Measurements from ENCODE around the gene GAD2.

The GAD2 gene

DNA sequence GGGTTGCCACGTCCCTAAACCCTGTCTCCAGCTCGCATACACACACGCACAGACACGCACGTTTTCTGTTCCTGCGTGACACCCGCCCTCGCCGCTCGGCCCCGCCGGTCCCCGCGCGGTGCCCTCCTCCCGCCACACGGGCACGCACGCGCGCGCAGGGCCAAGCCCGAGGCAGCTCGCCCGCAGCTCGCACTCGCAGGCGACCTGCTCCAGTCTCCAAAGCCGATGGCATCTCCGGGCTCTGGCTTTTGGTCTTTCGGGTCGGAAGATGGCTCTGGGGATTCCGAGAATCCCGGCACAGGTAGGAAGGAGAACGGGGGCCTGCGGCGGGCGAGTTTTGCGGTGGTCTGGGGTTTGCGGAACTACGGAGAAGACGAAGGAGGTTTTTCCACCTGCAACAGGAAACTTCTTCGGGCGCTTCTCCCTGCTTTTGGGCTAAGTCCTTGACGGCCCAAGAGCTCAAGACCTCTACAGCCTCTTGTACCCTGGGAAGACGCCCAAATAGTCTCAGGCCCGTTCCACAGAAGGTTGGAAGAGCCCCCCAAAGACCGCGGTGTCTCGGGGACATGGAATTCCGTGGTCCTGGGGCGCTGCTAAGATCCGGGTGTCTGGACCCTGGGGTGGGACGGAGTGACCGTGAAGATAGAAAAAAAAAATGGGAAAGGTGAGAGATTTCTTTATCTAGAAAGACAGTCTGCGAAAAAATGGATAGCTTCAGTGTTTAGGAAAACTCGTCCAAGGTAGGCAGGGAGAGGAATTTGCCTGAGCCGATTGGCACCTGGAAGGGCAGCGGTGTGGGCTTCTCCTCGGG lies at the start of gene GAD2:
Gene GAD2 (plus strand): TSS at position 190 of the 811 bp plus-strand sequence. CDS start 36 bp downstream, at position 226.
- DNase-seq (ENCODE audit: low spot score), result no peak

DNA sequence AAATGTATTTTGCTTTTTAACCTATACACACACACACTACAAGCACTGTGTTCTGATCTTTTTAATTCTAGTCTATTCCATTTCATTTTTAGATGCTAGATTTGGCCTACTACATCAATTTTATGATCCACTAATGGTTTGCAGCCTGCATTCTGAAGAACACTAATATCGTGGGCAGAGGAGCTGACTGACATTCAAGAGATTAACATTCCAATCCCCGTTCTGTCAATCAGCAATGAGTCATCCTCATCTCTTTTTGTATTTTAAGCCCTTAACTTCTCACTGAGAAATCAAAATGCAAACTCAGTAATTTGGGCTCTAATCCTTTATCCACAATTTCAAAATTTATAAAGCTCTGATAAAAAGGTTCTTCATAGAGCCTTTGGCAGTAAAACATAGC lies 47.1 kb upstream of the GAD2 start:
- no peak for DNase-seq (ENCODE audit: low spot score)

DNA sequence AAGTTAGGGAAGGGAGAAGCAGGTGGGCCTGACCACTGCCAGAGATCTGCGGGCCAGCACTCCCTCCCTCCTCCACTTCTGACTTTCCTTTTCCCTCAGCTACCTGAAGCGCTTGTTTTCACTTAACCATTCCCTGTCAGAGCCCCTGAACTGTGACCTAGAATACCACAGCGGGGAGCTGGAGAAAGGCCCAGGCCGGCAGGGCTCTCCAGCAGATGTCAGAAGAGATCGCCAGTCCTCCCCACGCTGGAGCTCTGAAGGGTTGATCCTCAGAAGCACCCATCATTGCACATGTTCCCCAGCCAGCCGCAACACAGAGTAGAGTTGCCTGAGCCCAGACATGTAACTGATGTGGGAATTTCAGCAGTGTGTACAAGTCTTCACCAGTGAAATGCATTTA lies 44.4 kb upstream of the GAD2 start:
- DNase-seq (ENCODE audit: low spot score), result no peak

DNA sequence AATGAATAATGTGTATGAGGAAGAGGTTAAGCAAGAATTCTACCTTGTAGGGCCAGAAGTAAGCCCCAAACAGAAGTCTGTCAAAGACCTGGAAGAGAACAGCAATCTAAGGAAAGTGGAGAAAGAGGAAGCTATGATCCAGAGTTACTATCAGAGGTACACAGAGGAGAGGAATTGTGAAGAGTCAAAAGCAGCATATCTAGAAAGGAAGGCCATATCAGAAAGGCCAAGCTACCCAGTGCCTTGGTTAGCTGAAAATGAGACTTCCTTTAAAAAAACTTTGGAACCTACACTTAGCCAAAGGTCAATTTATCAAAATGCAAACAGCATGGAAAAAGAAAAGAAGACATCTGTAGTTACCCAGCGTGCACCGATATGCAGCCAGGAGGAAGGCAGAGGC lies 42.7 kb upstream of the GAD2 start:
- no peak for DNase-seq (ENCODE audit: low spot score)

DNA sequence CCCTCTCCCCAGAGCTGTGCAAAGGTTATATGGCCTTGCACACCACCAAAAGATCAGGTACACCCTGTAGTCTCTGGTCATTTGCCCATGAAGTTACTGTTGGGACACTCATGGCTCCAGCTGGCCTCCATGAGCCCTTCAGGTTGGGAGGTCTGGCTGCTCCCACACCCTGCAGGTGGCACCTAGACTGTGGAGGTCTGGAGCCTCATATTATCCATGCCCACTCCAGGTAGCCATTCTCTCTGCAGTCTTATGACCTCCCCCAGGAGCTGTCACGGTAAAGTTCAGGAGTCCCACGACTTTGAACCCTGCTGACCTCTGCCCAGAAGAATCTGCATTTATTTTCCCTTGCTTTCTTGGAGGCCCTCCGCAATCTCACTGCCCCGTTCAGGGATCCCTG lies 39.2 kb upstream of the GAD2 start:
- no peak for DNase-seq (ENCODE audit: low spot score)

DNA sequence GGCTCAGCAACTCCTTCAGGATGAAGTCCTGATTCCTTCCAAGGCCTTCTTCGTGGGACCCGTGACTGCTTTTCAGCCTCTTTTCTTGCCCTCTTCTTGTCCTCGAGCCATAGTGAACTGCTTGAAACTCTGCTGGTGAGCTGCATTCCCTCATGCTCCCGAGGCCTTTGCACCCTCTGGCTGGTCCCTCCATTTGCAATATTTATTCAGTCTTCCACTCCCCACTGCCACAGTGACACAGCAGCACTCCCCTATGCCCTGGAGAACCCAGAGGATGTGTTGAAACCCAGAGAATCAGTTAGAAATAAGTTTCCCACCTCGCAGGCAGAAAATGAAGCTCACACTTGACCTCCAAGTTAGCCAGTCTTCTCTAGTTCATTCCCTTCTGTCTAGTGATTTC lies 22.3 kb upstream of the GAD2 start:
- DNase-seq (ENCODE audit: low spot score), result no peak

DNA sequence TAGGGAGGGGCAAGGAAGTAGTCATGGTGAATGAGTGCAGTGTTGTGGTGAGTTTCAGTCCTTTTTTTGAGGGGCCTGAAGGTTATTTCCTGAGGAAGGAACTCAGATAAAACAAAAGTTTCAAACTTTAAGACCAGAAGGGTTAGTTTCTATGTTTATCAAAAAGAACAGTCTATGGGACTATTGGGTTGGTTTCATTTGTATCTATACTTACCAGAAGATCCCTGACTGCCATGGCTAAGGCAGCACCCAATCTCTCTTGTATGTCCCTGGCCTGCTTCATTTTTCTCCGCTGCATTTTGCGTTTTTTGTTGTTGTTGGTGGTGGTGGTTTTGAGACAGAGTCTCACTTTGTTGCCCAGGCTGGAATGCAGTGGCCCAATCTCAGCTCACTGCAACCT lies 19.3 kb upstream of the GAD2 start:
- no peak for DNase-seq (ENCODE audit: low spot score)

DNA sequence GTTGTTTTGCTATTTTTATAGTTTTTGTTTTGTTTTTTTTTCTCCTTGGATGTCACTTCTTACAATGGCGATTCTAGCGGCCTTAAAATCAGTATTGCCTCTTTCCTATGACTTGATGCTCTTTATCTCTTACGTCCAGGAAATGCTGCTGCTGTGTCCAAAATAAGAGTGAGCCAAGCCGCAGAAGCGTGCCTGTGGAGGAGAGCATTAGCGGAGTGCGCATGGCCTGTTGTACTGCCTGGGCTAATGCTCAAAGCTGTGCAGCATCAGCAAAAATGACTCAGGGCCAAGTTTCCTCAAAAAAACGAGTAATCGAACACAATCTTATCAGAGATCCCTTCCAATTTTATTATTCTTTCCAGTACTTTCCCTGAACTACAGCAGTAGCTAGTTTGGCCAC lies 18.5 kb upstream of the GAD2 start:
- DNase-seq (ENCODE audit: low spot score), result no peak

DNA sequence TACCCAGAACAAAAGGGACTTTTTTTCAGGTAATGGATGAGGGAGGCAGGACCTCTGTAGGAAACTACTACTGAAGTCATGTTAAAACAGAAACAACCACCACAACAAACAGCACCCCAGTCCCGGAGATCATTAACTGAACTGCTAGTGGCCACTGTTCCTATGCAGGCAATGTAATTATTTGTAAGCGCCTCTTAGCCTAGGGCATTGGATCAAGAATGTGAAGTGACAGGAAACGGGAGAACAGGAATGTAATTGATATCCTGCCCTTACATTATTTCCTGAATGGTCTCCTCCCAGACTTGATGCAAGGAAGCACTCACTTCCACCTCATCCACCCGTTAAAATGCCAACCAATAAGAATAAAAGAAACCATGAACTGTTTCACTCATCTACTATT lies 16.7 kb upstream of the GAD2 start:
- no peak for DNase-seq (ENCODE audit: low spot score)

DNA sequence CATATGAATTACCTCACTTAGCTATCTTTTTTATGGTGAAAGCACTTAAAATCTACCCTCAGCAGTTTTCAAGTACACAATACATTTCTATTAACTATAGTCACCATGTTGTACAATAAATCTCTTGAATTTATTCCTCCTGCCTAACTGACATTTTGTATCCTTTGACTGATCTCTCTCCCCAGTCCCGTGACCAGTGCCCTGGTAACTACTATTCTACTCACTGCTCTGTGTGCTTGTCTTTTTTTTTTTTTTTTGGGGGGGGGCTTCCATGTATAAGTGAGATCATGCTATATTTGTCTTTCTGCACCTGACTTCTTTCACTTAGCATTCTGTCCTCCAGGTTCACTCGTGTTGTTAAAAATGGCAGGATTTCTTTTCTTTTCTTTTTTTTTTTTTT lies 11.4 kb upstream of the GAD2 start:
- DNase-seq (ENCODE audit: low spot score), result no peak

DNA sequence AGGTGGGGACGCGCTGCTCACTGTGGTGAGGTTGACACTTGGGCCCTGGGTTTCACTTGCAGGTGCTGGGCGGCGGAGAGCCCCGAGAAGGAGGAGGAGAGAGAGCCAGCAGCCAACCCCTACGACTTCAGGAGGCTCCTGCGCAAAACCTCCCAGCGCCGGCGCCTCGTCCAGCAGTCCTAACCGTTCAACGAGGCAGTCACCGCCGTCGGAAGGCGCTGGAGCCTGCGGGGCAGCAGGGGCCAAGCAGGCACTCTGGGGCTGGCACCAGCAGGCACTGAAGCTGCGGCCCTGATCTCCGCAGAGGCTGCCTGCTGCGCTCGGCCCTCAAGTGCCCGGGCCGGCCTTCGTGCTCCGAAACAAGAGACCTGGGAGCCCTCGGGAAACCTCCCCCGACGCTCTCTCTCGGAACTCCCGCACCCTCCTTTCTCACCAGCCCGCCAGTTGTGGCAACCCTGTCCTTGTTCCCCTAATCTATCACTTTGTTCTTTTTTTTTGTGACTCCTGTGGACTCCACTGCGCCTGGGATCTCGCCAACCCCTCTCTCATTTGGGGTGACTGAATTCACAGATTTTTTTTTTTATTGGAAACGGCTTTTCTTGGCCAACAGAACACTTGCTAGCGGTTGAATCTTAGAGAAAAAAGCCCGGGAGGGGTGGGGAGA lies 4.7 kb upstream of the GAD2 start:
- DNase-seq (ENCODE audit: low spot score), result no peak

DNA sequence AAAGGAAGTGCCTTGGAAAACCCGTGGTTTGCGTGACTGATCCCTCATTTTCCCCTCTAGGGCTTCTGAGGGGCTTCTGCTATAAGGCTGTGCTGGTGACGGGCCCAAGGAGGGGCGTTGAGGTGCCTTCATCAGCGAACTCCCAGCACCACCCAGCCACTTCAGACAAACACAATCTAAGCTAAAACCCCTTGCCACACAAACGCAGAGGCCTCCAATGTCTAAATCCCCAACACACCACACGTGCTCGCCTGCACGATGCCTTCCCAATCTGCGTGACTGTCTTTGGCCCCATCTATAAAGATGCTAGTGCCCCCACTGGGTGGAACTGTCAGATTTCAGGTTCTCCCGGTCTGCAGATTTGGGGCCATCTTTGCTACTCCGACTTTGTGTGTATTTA lies 4.1 kb upstream of the GAD2 start:
- no peak for DNase-seq (ENCODE audit: low spot score)

DNA sequence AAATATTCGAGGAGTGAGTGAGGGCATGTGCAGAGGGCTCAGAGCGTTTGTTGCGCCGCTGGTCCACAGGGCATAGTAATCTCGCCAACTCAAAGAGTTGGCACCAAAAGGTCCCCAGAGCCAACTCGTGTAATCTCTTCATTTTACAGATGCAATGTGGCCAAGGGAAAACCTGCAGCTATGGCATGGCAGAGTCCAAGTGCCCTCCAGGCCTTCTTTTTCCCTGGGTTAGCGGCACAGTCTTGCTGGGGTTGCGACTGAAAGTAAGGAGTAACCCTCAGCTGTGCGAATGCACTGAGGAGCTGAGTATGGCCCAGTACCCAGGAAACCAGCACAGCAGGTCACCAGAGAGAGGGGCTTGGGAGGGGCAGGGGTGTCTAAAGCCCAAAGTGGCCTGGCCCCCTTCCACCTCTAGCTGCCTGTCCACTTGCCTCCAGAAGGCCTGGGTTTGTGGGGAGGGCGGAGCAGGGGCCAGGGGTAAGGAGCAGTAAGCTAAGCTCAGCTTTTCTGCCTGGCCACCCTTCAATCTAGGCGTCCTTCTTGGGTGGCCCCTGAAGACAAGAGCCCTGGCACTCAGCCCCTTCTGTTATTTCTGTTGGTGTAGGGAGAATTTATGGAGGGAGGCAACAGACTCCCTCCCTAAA lies 3.3 kb upstream of the GAD2 start:
- no peak for DNase-seq (ENCODE audit: low spot score)

DNA sequence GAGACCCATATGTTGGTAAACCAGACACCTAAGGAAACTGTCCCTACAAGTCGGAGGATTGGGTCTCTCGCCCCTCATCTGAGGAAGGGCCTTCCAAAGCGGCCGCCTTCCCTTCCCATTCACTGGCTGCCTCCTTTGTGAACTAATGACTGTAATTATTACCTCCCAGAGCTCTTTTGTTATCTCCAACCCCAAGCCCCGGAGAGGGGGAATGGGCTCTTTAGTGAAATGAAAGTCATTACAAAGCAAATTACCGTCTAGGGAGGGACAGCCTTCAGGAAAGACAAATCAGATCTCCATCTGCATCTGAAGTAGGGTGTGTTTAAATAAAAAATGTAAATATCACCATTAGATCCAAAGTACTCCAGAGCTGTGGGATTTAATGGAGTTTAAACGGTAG lies 2.6 kb upstream of the GAD2 start:
- no peak for DNase-seq (ENCODE audit: low spot score)

DNA sequence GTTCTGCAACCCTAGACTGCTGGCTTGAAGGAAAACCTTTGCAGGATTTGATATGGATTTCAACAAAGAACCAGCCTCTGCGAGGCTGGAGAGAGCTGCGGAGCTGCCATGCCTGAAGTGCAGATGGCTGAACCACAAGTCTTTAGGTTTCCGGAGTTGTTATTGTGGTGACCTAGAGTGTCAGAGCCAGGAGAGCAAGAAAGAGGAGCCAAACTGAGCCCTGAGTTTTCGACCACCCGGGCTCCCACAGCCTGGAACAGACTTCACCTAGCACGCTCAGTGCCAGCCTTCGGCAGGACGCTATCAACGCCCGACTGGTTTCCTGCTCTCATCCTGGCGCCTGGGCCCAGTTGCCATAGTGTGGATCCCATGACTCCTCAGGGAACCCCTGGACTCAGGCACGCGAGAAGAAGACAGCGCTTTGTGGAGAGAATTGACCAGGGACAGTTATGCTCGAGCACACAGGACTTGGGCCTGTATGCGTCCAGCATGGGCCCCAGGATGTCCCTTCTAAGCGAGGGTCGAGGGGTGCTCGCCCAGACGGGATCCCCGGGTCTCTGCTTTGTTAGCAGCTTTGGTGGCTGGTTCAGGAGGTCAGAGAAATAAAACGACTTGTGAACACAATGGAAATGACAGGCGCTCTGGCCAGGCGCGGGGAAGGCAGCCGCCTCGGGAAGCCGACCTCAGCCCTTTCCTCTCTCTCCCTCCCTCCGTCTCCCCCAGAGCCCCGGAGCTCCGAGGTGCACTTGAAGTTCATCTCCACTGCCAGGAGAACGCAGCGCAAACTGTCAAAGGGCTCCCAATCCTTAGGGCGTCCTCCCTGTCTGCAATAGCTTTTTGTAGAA lies 1.8 kb upstream of the GAD2 start:
- no peak for DNase-seq (ENCODE audit: low spot score)

DNA sequence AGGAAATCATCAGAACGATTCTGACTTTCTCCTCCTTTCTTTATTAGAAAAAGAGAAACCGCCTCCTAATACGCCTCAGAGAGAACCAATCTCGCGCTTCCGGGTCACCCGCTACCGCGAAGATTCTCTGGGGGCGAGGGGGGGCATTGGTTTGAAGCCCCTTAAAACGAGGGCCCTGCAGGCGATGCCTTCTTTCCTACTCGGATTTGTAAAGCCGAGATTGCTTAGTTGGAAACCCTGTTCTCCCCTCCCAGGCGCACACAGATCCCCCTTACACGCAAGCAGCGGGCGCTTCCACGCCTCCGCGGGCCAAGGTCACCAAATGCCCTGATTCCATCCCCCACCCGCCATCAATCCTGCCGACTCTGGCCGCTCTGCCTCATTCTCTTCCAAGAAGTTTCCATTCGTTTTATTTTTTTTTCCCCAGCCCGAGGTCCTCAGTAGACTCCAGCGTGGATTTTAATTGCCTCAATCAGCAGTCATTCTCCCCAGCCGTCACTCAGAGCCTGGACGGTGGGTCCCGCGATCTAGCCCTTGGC lies 1.1 kb upstream of the GAD2 start:
- no peak for DNase-seq (ENCODE audit: low spot score)

DNA sequence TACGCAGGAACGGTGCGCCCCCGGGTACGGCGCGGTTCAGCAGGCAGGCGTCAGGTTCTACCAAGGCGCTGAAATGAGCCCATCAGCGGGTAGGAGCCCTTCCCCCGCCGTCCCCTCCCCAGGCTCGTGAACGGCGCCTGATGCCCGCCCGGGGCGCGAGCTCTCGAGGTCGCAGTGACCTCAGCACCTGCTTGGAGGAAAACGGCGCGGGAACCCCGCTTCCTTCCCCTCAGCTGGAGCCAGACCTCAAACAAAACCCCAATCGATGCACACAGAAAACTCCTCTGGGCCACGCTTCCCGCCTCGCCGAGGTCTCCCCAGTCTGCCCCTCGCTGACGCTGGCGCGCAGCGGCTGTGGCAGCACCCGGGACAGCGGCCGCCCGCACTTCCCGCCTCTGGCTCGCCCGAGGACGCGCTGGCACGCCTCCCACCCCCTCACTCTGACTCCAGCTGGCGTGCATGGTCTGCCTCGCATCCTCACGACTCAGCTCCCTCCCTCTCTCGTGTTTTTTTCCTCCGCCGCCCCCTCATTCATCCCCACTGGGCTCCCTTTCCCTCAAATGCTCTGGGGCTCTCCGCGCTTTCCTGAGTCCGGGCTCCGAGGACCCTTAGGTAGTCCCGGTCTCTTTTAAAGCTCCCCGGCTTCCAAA lies 514 bp upstream of the GAD2 start:
- no peak for DNase-seq (ENCODE audit: low spot score)

DNA sequence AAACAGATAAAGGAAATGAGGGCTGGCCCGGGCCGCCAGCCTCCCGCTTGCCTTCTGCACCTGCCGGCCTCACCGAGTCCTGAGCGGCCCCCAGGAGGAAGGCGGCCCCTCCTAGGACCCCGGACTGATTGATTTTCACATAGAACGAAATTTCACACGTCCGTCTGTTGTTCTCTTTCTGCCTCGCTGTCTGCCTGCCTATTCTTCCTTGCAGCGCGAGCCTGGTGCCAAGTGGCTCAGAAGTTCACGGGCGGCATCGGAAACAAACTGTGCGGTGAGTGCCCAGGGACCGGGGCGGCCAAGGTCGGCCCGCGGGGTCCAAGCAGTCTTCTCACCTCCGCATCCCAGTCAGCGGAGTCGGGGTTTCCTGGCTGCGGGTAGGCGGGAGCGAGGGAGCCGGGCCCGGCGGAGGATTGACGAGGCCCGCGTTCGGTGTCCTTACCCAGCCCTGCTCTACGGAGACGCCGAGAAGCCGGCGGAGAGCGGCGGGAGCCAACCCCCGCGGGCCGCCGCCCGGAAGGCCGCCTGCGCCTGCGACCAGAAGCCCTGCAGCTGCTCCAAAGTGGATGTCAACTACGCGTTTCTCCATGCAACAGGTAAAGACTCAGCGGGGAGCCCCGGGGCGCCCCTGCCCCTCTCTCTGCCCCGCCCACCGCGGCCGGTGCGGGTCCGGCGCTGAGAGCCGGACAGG lies 967 bp downstream of the GAD2 start:
- no peak for DNase-seq (ENCODE audit: low spot score)

DNA sequence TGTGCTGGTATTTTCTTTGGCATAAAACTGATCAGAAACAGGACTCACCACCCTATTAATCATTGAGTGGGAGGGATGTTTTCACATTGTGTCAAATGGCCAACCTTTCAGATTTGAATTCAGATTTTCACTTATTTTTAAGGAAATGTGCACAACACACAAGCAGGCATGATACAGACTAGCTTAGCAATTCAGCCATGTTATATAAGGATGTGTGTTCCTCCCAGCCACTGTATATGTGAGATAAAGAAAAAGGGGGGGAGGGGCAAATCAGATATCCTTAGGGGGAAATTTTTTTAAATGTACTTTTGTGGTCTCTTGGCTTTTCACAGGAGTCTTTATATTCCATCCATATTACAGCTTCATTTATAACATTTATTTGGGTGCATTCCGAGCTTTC lies 3.1 kb downstream of the GAD2 start:
- no peak for DNase-seq (ENCODE audit: low spot score)

DNA sequence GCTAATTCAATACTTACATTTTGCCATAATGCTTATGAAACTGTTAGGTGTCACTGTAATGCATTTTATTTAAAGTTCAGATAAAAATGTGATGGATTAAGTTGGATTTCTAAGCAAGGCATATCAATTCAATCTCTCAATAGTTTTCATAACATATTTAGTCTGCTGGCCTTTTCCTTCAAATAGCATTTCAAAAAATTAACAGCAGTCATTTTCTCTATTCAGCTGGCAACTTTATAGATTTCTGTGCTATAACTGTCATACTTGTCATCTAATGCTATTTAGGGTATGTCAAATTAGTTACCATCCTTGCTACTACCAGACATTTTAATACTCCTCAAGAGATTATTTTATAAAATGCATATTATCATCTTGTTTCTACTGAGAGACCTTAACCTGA lies 4.3 kb downstream of the GAD2 start:
- DNase-seq (ENCODE audit: low spot score), result no peak

DNA sequence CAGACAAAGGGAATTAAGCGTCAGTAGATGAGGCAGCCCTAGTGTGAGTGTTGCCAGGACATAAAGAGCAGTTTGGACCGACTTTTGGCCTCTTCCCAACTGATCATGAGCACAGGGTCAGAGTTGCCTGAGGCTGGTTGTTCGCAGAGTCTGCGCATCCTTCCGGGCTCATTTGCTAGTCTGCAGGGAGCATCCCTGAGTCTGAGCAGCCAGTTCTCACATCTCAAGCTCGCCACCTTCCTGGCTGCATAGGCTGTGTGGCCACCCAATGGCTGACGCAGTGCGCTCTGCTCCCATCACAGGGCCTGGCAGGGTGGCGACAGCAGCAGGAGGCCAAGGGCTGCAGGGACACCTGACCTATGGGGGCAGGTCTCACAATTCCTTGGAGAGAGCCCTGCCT lies 5.0 kb downstream of the GAD2 start:
- no peak for DNase-seq (ENCODE audit: low spot score)
